GM21529 (cell line): ENCODE results near the gene PAPPA2.
"Not testable (repeated sequence)": the region's sequence is repeated elsewhere in the genome, so short reads cannot be mapped to it uniquely, and the experiment has no call there.

Experiments used
- ATAC-seq: cut with Tn5 transposase; IDR thresholded peaks from one replicate; pipeline ENCODE4 v1.9.1; 2021; ENCODE audit not compliant: unreplicated experiment

Gene PAPPA2

GRCh38 chr1:176602388-176603004 is 139.5 kb downstream of the PAPPA2 start:
- ATAC-seq = no peak

- ATAC-seq = no peak
These were observed 140.7 kb downstream of the PAPPA2 start for GRCh38 chr1:176603696-176604095.

- no peak for ATAC-seq
These were observed 141.5 kb downstream of the PAPPA2 start for GRCh38 chr1:176604461-176604860.

DNA sequence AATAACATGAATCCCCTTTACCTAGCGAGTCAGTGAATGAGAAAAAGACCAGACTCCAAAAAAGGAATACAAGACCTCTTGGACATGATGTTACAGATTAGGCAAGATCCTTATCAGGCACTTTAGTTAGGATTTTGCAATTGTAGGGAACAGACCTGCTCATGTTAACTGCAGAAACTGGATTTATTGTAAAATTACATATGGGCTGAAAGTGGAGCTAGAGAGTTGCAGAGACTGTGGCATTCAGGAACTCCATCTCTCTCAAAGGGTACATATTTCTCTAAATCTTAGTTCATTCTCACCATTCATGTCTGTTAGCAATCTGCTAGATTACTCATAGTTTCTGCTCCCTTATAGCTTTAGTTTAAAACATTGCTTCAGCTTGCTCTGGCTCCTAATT is 142.2 kb downstream of the PAPPA2 start:
- no peak for ATAC-seq

DNA sequence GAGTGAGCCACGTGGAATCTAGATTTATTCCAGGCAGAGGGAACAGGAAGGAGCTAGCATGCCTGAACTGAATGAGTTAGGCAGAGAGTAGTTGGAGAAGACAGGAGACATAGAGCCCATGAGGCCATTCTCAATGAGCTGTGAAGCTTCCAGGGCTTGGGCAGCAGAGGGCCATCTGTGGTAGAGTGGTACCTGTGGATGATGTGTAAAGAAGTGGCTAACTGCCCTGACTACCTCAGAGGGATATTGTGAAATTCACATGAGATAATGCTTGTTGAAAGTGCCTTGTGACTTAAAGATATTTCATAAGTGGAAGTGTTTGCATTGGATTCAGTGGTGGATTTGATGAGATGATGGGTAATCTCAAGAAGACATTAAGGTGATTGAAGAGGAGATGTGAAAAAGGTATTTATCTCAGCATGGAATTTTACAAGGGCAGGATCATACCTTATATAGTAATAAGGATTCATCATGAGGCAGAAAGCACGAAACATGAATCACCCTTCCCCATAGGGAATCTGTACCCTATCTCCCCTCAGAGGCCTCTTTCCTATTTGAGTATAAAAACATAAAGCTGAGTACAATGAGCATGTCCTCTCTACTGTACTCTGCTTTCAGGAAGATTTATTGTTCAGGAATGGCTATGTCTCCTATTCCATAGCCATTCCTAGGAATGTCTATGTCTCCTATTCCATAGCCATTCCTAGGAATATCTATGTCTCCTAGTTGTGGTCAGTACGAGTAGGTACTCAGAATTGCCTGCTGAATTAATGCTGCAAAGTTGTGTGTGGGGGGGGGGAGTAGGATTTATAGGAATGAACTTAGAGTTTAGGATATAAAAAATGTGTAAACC is 146.8 kb downstream of the PAPPA2 start:
- no peak for ATAC-seq

DNA sequence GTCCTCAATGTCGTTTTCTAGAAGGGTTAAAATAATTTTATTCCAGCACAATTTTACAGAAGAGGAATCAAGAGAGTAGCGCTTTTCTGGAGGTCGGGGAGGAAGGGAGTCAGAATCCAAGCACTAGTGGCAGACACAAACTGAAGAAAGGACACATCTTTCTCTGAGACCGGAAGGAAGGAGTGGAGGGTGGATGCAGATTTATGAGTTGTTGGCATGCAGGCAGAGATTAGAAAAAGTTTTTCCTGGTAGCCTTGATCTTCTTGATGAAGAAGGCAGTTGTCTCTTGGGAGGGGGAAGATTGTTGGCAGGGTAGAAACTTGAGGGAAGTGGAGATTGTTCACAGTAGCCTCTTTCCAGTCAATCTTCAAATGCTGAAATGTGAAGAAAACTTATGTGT is 149.8 kb downstream of the PAPPA2 start:
- no peak for ATAC-seq

GRCh38 chr1:176617881-176618280 is 154.9 kb downstream of the PAPPA2 start:
- no peak for ATAC-seq

DNA sequence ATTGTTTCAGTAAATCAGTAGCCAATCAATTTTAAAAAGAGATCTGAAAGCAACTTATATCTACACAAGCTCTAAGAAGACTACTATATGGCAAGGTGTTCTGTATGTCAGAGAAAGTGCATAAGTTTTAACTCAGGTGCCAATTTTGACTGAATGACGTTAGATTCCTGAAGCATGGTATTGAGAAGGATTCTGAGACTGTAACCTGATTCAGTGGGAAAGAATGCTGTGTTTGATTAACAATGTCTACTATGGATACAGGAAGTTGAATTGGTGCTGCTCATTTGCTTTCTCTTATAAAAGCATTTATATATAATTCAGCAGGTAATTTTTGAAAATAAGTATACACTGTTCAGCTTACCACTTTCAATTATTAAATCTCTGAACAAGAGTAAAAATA is 156.3 kb downstream of the PAPPA2 start:
- no peak for ATAC-seq

DNA sequence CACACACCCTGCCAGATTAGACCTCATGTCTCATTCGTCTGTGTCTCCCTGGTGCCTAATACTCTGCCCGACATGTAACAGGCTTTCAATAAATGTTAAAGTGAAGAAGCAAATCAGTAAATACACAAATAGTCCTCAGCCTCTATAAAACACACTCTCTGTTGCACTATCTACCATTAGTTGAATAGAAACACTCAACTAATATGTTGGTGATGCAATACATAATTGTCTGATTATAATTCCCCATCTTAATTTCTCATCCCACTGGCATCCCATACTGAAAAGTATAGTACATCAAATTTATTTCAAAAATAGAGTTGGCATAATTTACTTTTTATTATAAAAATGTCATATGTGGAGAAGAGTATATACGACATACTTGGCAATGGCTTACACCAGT is 162.4 kb downstream of the PAPPA2 start:
- ATAC-seq = no peak

- no peak for ATAC-seq
These were observed 163.6 kb downstream of the PAPPA2 start for GRCh38 chr1:176626572-176627061.

DNA sequence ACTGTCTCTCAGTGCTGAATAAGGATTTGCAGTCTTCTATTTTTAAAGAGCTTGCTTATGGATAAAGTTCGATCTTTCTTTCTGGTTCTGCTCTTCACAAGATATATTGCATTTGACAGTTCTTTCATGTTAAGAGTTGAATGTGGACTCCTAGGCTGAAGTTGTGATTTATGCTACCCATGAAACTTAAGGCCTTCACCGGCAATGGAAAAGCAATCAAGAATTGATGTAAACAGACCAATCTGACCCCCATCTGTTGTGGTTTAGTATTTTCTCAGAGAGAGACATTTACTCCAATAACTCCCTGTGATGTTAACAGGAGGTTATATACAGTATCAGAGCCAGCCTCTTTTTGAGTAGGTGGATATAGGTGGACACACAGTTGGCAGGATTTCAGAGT is 165.8 kb downstream of the PAPPA2 start:
- ATAC-seq = no peak

- ATAC-seq = not testable (repeated sequence)
These were observed 171.8 kb downstream of the PAPPA2 start for GRCh38 chr1:176634733-176635132.

- ATAC-seq = no peak
These were observed 175.9 kb downstream of the PAPPA2 start for GRCh38 chr1:176638713-176639526.

- ATAC-seq = no peak
These were observed 180.6 kb downstream of the PAPPA2 start for GRCh38 chr1:176643536-176643935.

DNA sequence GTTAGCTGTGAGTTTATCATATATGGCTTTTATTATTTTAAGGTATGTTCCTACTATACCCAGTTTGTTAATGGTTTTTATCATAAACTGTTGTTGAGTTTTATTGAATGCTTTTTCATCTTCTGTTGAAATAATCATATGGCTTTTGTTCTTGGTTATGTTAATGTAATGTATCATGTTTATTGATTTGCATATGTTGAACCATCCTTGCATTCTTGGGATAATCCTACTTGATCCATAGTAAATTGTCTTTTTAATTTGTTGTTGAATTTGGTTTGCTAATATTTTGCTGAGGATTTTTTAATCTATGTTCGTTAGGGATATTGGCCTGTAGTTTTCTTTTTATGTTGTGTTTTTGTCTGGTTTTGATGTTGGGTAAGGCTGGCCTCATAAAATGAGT is 185.6 kb downstream of the PAPPA2 start:
- ATAC-seq = no peak

- no peak for ATAC-seq
These were observed 193.5 kb downstream of the PAPPA2 start for GRCh38 chr1:176656257-176656995.

DNA sequence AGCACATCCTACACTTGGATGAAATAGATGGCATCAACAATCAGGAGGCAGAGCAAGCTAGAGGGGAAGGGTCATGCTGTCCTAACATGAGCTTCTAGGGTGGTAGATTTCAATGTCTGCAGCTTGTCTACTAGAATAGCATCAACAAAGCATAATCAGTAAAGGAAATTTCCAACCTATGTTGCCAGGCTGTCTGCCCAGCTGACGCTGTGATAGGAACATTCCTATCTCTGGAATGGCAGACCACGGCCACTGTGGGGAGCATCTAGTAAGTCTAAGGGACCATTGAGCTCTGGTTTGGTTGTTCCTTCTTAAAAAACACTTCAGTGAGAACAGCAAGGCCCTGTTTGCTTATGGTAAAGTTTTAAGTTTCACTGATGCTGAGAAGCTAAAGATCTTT is 206.8 kb downstream of the PAPPA2 start:
- ATAC-seq = no peak

GRCh38 chr1:176670853-176671252 is 207.9 kb downstream of the PAPPA2 start:
- ATAC-seq = no peak

DNA sequence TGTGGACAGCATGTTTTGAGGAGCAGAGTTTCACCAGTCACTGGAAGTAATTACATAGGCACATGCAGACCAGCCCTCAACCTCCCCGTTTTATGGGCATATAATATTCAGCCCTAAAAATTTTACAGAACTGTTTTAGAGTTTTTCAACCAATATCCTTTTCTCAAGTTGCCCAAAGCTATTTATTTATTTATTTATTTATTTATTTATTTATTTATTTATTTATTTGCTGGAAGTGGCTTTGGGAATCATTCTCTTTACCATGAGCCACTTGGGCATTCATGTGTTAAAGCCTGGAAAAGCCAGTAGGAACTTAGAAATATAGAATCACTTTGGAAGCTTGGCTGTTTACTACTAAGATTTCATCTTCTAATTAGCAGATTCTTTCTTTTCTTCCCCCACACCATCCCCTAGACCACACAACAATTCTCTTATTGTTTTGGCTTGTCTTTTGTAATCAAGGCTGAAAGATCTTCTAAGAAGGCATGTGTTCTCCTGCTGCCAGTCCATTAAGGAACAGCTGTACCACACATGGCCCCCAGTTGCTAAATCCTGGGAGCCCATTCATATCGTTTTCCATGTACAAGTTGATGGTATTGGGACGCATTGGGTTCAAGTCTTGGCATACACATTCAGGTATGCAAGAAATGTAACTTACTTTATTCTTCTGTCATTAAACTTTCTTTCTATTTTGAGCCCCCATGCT is 220.0 kb downstream of the PAPPA2 start:
- no peak for ATAC-seq
